DOHH2 (cell line): Measurements from ENCODE around the gene PRAMEF26.
"Not testable (repeated sequence)": the region's sequence is repeated elsewhere in the genome, so short reads cannot be mapped to it uniquely, and the experiment has no call there.

Source experiments
- H3F3A ChIP-seq: fragments of 200-600 bp; sonication (generic), shearing (Covaris generic); 2 replicates; pipeline ENCODE4 v1.6.0; 2016; ENCODE audit warnings: antibody characterized with exemption, mild to moderate bottlenecking; ENCODE audit not compliant: control insufficient read depth, insufficient read depth
- H3K27ac ChIP-seq: fragments of 200-600 bp; sonication (generic); 2 replicates; pipeline ENCODE4 v1.5.1; 2014; ENCODE audit warnings: low read depth, mild to moderate bottlenecking, low read length, moderate library complexity
- H3K27me3 ChIP-seq: fragments of 200-600 bp; sonication (generic); 2 replicates; pipeline ENCODE4 v1.6.1; 2014; ENCODE audit warnings: mild to moderate bottlenecking, low read length, mixed read lengths; ENCODE audit not compliant: control insufficient read depth
- H3K36me3 ChIP-seq: fragments of 200-600 bp; sonication (generic); 2 replicates; pipeline ENCODE4 v1.6.1; 2014; ENCODE audit warnings: mild to moderate bottlenecking, low read length, moderate library complexity, mixed read lengths; ENCODE audit not compliant: control insufficient read depth
- H3K4me1 ChIP-seq: fragments of 200-600 bp; sonication (generic); 2 replicates; pipeline ENCODE4 v1.6.1; 2014; ENCODE audit warnings: mild to moderate bottlenecking, low read length, mixed read lengths; ENCODE audit not compliant: control insufficient read depth
- H3K4me2 ChIP-seq: fragments of 200-600 bp; sonication (generic); 2 replicates; pipeline ENCODE4 v1.6.0; 2014; ENCODE audit warnings: mild to moderate bottlenecking, low read length, moderate library complexity
- H3K4me3 ChIP-seq: fragments of 200-600 bp; sonication (generic); 2 replicates; pipeline ENCODE4 v1.5.1; 2014; ENCODE audit warnings: mild to moderate bottlenecking, low read length, mixed read lengths
- H3K79me2 ChIP-seq: fragments of 200-600 bp; sonication (generic); 2 replicates; pipeline ENCODE4 v1.6.1; 2014; ENCODE audit warnings: mild to moderate bottlenecking, low read length, mixed read lengths; ENCODE audit not compliant: control insufficient read depth
- H3K9me2 ChIP-seq: fragments of 200-600 bp; sonication (generic); replicated peaks from 2 replicates; pipeline ENCODE4 v1.6.1; 2014; ENCODE audit warnings: mild to moderate bottlenecking, low read length, mixed read lengths; ENCODE audit not compliant: control insufficient read depth
- H3K9me3 ChIP-seq: fragments of 200-600 bp; sonication (generic); 2 replicates; pipeline ENCODE4 v1.6.1; 2014; ENCODE audit warnings: antibody characterized with exemption, low read length, mixed read lengths; ENCODE audit not compliant: control insufficient read depth, insufficient read depth
- H4K20me1 ChIP-seq: fragments of 200-600 bp; sonication (generic); 2 replicates; pipeline ENCODE4 v1.6.0; 2014; ENCODE audit warnings: low read depth, mild to moderate bottlenecking, antibody characterized with exemption, low read length, moderate library complexity; ENCODE audit not compliant: control insufficient read depth, insufficient read depth

Gene PRAMEF26

DNA sequence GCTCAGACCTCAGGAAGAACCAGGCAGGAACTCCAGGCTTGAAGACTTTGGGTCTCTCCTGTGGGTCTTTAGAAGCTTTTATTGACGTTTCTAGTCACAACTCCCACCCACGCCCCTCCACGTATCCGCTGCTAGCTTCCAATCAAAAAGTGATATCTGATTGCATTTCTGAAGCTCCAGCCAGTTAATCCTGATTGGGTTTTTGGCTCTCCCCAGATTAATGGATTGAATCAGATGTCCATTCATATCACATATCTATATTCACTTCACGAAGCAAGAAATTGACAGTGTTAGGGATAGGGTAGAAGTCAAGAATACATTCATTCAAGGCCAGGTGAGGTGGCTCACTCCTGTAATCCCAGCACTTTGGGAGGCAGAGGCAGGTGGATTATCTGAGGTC lies at the start of gene PRAMEF26:
Gene PRAMEF26 (minus strand): TSS at position 101 of the 400 bp plus-strand sequence. CDS start 2,914 bp downstream, outside the sequence.
- H3K4me3 ChIP-seq, H3K79me2 ChIP-seq, H3K4me1 ChIP-seq, H3F3A ChIP-seq, H3K9me2 ChIP-seq, H3K27ac ChIP-seq, H3K27me3 ChIP-seq, H3K4me2 ChIP-seq, H3K36me3 ChIP-seq, H4K20me1 ChIP-seq, H3K9me3 ChIP-seq: not testable (repeated sequence)

GRCh38 chr1:13201309-13201708 lies 45.5 kb upstream of the PRAMEF26 start, which contains the start of gene PRAMEF13:
Gene PRAMEF13, minus strand, starts transcription at chr1:13201409. Its CDS starts 1,820 bp downstream, at chr1:13199589.
- H3K36me3 ChIP-seq, H3K4me2 ChIP-seq, H3K27me3 ChIP-seq, H3K79me2 ChIP-seq, H3F3A ChIP-seq, H3K4me3 ChIP-seq, H3K9me3 ChIP-seq, H3K9me2 ChIP-seq, H3K4me1 ChIP-seq, H4K20me1 ChIP-seq, H3K27ac ChIP-seq: not testable (repeated sequence)

DNA sequence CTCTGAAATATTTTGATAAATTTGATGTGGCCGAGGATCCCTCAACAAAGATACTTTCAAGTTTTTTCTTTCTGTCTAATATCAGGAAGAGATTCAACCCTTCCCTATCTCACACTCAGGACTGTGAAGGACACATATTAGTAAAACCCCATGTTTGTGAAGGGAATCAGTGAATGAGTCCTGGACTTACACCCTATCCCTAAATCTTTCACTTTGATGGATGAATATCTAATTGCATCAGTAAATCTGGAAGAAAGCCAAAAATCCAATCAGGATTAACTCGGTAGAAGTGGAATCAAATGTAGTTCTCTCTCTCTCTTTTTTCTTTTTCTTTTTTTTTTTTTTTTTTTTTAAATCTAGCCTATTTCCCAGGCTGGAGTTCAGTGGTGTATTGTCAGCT lies 15.7 kb upstream of the PRAMEF26 start, which contains the start of gene PRAMEF9:
Gene PRAMEF9 (plus strand): TSS at position 301 of the 400 bp plus-strand sequence. CDS start 3,433 bp downstream, outside the sequence.
- H3K9me3 ChIP-seq, H3K27me3 ChIP-seq, H4K20me1 ChIP-seq, H3K79me2 ChIP-seq, H3K4me2 ChIP-seq, H3K4me3 ChIP-seq, H3K9me2 ChIP-seq, H3F3A ChIP-seq, H3K36me3 ChIP-seq, H3K4me1 ChIP-seq, H3K27ac ChIP-seq: not testable (repeated sequence)

- not testable (repeated sequence) for H3K27ac ChIP-seq, H3K36me3 ChIP-seq, H4K20me1 ChIP-seq, H3K27me3 ChIP-seq, H3K4me3 ChIP-seq, H3F3A ChIP-seq, H3K9me3 ChIP-seq, H3K79me2 ChIP-seq, H3K4me1 ChIP-seq, H3K4me2 ChIP-seq, H3K9me2 ChIP-seq
Measured at GRCh38 chr1:13165531-13165930, 9.7 kb upstream of the PRAMEF26 start, which contains the start of gene HNRNPCL4. Gene HNRNPCL4, minus strand, starts transcription at chr1:13165631. Its CDS starts 164 bp downstream, at chr1:13165467.

GRCh38 chr1:13116754-13117153 lies 39.1 kb downstream of the PRAMEF26 start, which contains the start of gene HNRNPCL2:
Gene HNRNPCL2, minus strand, starts transcription at chr1:13116854. Its CDS starts 454 bp downstream, at chr1:13116400.
- H3F3A ChIP-seq: not testable (repeated sequence)

More at GRCh38 chr1:13116754-13117153, 39.1 kb downstream of the PRAMEF26 start, which contains the start of gene HNRNPCL2:
- not testable (repeated sequence) for H3K27ac ChIP-seq, H3K36me3 ChIP-seq, H4K20me1 ChIP-seq, H3K79me2 ChIP-seq, H3K4me1 ChIP-seq, H3K27me3 ChIP-seq, H3K9me2 ChIP-seq, H3K9me3 ChIP-seq, H3K4me2 ChIP-seq, H3K4me3 ChIP-seq
